ENCODE measurements around the gene RASL10B. TPM values are rescaled to one million over a fixed set of nuclear protein-coding genes. Genes with fewer than 3 reads are reported as not detected.

RASL10B gene
- polyA plus RNA-seq, 1 donor (not counting 4 experiments of a cell fraction or from before 2014, with no cell fraction given): 0.07 TPM

DNA sequence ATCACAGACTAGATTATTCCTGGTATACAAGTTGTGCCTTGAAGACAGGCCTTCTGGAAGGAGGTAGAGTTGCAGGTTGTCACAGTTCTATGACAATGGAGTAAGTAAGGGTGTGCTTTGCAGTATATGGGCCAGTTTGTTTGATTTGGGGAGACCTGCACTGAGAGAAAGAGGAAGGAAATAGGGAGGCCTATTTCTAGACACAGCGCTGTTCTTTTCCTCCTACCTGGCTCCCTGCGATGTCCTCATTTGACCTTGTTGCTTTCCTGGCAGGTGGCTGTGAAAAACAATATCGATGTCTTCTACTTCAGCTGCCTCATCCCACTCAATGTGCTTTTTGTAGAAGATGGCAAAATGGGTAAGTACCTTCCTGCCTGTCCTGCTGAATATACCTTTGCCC lies 22.5 kb upstream of the RASL10B start:
- peaks cover 17 to 25% of the 10 kb centered on the region in 2 experiments for H3K36me3 ChIP-seq (ENCODE audit: control insufficient read depth in 2 of 2, extremely low read depth in 1 of 2, insufficient read depth in 2 of 2, low read length in 2 of 2)
- H3K9me3 ChIP-seq (ENCODE audit: control insufficient read depth, low read depth, low read length): no peaks in the 10 kb centered on the region
- H3K79me2 ChIP-seq (ENCODE audit: control insufficient read depth, insufficient read depth, low read length): no peaks in the 10 kb centered on the region
- FAIRE-seq (no peak), DNase-seq (ENCODE audit: low read depth, low spot score) (no peak)
- no peaks in the 10 kb centered on the region for H3K27me3 ChIP-seq (ENCODE audit: control insufficient read depth, extremely low read depth, insufficient read depth, low read length)
- H3K4me3 ChIP-seq (ENCODE audit: control insufficient read depth in 2 of 3, extremely low read depth in 1 of 3, insufficient read depth in 2 of 3, low read depth in 1 of 3, low read length in 3 of 3): no peak overlapping the region
- H2AFZ ChIP-seq (ENCODE audit: control insufficient read depth, low read length): no peak overlapping the region
- TF ChIP-seq, protein P1, sequence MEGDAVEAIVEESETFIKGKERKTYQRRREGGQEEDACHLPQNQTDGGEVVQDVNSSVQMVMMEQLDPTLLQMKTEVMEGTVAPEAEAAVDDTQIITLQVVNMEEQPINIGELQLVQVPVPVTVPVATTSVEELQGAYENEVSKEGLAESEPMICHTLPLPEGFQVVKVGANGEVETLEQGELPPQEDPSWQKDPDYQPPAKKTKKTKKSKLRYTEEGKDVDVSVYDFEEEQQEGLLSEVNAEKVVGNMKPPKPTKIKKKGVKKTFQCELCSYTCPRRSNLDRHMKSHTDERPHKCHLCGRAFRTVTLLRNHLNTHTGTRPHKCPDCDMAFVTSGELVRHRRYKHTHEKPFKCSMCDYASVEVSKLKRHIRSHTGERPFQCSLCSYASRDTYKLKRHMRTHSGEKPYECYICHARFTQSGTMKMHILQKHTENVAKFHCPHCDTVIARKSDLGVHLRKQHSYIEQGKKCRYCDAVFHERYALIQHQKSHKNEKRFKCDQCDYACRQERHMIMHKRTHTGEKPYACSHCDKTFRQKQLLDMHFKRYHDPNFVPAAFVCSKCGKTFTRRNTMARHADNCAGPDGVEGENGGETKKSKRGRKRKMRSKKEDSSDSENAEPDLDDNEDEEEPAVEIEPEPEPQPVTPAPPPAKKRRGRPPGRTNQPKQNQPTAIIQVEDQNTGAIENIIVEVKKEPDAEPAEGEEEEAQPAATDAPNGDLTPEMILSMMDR (optimal IDR thresholded peaks at IDR 0.05 in 1 of 3, IDR thresholded peaks at IDR 0.05 in 1 of 3, conservative IDR thresholded peaks at IDR 0.05 in 1 of 3; ENCODE audit: extremely low read depth in 1 of 3, insufficient read depth in 2 of 3, low read length in 3 of 3): no peak
- TF ChIP-seq EZH2 (IDR thresholded peaks at IDR 0.05; ENCODE audit: low read length): no peak
- dilution Hi-C loops (cut with MboI; ENCODE audit: extremely low pct_ligation_motif_present, low sequenced_read_pairs): no loop called here
- no peak overlapping the region for H3K9ac ChIP-seq (ENCODE audit: control insufficient read depth, extremely low read depth, insufficient read depth, low read length)
- H3K27ac ChIP-seq (ENCODE audit: control insufficient read depth, insufficient read depth, low read length): no peak overlapping the region
- H4K20me1 ChIP-seq (ENCODE audit: control insufficient read depth, extremely low read depth, insufficient read depth, low read length): no peaks in the 10 kb centered on the region
- peaks cover 6% of the 10 kb centered on the region for H3K4me1 ChIP-seq (ENCODE audit: control insufficient read depth, extremely low read depth, insufficient read depth, low read length)
- no peak overlapping the region for H3K4me2 ChIP-seq (ENCODE audit: control insufficient read depth, extremely low read depth, insufficient read depth, low read depth, low read length)
- H3K9me1 ChIP-seq (ENCODE audit: control insufficient read depth, extremely low read depth, insufficient read depth, low read length): no peaks in the 10 kb centered on the region

DNA sequence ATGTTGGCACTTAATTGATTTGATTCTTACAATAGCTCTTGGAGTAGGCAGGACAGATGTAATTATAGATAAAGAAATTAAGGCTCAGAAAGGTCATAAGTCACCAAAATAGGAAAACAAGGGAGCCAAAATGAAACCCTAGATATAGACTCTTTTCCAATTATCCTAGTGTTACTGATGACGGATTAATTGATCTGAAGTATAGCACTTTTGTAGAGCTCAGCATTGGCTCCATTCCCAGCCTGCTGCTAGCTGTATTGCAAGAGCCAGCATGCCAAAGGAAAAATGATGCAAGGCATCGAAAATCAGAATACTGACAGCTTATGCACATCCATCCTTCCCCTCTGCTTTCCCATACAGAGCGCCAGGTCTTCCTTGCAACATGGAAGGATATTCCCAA lies 21.6 kb upstream of the RASL10B start:
- H3K27ac ChIP-seq (ENCODE audit: control insufficient read depth, insufficient read depth, low read length): peak overlapping the region; percentile 48
- peaks cover 19 to 25% of the 10 kb centered on the region in 2 experiments for H3K36me3 ChIP-seq (ENCODE audit: control insufficient read depth in 2 of 2, extremely low read depth in 1 of 2, insufficient read depth in 2 of 2, low read length in 2 of 2)
- H3K4me3 ChIP-seq (ENCODE audit: control insufficient read depth in 2 of 3, extremely low read depth in 1 of 3, insufficient read depth in 2 of 3, low read depth in 1 of 3, low read length in 3 of 3): no peak overlapping the region
- dilution Hi-C loops (cut with MboI; ENCODE audit: extremely low pct_ligation_motif_present, low sequenced_read_pairs): no loop called here
- H3K9me3 ChIP-seq (ENCODE audit: control insufficient read depth, low read depth, low read length): no peaks in the 10 kb centered on the region
- H2AFZ ChIP-seq (ENCODE audit: control insufficient read depth, low read length): no peak overlapping the region
- no peaks in the 10 kb centered on the region for H3K27me3 ChIP-seq (ENCODE audit: control insufficient read depth, extremely low read depth, insufficient read depth, low read length)
- H3K9me1 ChIP-seq (ENCODE audit: control insufficient read depth, extremely low read depth, insufficient read depth, low read length): no peaks in the 10 kb centered on the region
- TF ChIP-seq EZH2 (IDR thresholded peaks at IDR 0.05; ENCODE audit: low read length): no peak
- TF ChIP-seq, protein P1 (optimal IDR thresholded peaks at IDR 0.05 in 1 of 3, IDR thresholded peaks at IDR 0.05 in 1 of 3, conservative IDR thresholded peaks at IDR 0.05 in 1 of 3; ENCODE audit: extremely low read depth in 1 of 3, insufficient read depth in 2 of 3, low read length in 3 of 3): no peak
- DNase-seq (ENCODE audit: low read depth, low spot score) (no peak), FAIRE-seq (no peak)
- peak overlapping the region; percentile 16 for H3K4me2 ChIP-seq (ENCODE audit: control insufficient read depth, extremely low read depth, insufficient read depth, low read depth, low read length)
- peaks cover 6% of the 10 kb centered on the region for H3K4me1 ChIP-seq (ENCODE audit: control insufficient read depth, extremely low read depth, insufficient read depth, low read length)
- H3K9ac ChIP-seq (ENCODE audit: control insufficient read depth, extremely low read depth, insufficient read depth, low read length): no peak overlapping the region
- no peaks in the 10 kb centered on the region for H3K79me2 ChIP-seq (ENCODE audit: control insufficient read depth, insufficient read depth, low read length)
- H4K20me1 ChIP-seq (ENCODE audit: control insufficient read depth, extremely low read depth, insufficient read depth, low read length): no peaks in the 10 kb centered on the region

Data from keratinocyte (primary cell).